Measurements from ENCODE around the gene USP30. TPM values are rescaled to one million over a fixed set of nuclear protein-coding genes. Genes with fewer than 3 reads are reported as not detected.
A peak's percentile ranks its signal among the peaks of the same experiment; 100 is the strongest.
"Not testable (repeated sequence)": the region's sequence is repeated elsewhere in the genome, so short reads cannot be mapped to it uniquely, and the experiment has no call there.

Gene USP30
- total RNA-seq, 1 donor from 2014 or later, result 12.2 TPM

DNA sequence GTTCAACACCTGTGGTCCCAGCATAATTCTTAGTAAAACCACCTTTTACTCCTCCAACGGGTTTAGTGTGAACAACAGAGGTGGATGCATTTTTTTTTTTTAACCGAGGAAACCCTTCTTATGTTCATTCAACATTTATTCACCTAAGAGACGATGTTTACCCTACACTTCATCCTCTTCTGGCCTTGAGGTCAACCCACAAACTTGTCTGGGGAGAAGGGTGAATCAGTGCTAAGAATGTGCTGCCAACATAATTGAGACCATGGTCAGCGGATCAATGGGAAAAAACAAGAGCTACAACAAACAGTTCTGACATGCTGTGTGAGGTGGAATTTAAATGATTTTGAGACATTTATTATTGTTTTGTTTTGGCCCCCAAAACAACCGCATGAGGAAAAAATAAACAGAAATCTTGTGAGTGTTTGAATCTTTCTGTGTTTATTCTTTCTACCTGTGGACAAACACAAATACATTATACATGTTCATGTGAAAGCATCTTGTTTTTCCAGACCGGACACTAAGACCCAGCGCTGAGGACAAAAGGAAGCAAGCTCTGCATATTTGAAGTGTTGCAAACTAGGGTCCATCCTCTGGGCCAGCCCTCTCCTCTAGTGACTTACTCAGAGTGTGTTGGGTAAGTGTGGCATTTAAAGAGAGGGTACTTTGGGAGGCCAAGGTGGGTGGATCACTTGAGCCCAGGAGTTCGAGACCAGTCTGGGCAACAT, 5.1 kb upstream of the USP30 start:
- DNase-seq, result no peak
- ATAC-seq (ENCODE audit: poor library complexity), result no peak
- intact Hi-C loops (cut with DNase I), result no loop called here

DNA sequence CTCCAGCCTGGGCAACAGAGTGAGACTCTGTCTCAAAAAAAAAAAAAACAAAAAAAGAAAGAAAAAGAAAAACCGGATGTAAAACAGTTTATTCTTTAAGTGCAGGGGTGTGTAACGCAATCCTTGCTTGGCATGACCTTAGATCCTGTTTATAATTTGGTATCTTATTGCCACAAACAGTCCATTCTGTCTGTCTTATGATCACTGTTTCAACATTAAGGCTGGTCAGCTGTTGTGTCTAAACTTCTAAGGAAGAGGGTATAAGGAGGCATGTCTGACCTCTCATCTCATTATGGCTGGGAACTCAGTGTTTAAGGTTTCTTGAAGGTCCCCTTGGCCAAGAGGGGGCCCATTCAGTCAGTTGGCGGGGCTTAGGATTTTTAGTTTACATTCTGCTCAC, 3.7 kb upstream of the USP30 start:
- ATAC-seq (ENCODE audit: poor library complexity); intact Hi-C loops (cut with DNase I): not testable (repeated sequence)

DNA sequence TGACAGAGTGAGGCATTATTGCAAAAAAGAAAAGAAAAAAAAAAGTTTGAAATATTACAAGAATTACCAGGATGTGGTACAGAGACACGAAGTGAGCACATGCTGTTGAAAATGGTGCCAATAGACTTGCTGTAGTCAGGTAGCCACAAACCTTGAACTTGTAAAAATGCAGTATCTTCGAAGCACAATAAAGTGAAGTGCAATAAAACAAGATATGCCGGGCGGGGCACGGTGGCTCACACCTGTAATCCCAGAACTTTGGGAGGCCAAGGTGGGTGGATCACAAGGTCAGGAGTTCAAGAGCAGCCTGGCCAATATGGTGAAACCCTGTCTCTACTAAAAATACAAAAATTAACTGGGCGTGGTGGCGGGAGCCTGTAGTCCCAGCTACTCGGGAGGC, 2.6 kb upstream of the USP30 start:
- intact Hi-C loops (cut with DNase I); DNase-seq; ATAC-seq (ENCODE audit: poor library complexity): not testable (repeated sequence)

More for the DNA sequence above, 3.7 kb upstream of the USP30 start:
- not testable (repeated sequence) for DNase-seq

DNA sequence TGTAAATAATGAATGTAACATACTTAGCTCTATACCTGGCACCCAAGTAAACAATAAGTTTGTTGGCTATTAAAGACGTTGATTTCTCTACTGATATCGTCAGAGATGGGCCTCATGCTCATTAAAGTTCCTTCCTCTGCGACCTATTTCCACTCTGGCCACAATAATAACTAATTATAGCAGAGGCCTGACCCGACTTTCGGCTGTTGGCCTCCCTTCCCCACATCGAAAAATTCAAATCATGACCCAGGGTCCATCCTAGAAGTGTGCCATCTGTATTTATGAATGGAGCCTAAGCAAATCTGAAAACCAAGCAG, 321 bp upstream of the USP30 start:
- ATAC-seq (ENCODE audit: poor library complexity), result no peak
- no peak for DNase-seq
- intact Hi-C loops (cut with DNase I), result no loop called here

DNA sequence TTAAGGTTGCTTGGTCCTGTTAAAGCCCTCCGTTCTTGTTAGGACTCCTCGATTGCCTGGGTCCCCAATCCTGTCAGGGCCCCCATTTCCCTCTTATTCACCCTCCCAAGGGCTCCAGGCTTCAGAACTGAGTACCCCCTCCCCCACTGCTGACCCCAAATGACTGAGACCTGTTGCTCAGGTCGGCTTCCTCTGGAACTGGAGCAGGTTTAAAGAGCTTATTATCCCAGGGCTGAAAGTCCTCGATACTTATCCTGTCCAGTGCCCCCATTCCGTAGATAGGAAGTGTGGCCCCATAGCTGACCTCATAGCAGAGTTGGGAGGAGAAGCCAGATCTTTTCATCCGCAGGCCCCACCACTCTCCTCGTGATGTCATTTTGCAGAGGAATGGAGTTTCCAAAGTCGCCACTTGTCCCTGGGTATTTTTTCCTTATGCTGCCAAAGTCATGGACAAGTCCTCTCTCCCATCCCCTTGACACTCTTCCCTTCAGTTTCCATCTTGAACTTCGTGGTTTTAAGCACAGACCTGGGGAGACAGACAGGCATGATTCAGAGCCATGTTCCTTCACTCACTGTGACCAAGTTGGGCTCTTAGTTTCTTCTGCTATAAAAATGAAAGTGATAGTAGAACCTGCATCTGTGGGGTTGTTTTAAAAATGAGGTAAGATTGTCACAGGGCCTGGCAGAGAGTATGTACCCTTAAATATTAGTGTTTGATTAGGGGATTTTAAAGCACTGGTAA, 1.2 kb downstream of the USP30 start:
- intact Hi-C loops (cut with DNase I), result no loop called here
- no peak for ATAC-seq (ENCODE audit: poor library complexity)
- no peak for DNase-seq

DNA sequence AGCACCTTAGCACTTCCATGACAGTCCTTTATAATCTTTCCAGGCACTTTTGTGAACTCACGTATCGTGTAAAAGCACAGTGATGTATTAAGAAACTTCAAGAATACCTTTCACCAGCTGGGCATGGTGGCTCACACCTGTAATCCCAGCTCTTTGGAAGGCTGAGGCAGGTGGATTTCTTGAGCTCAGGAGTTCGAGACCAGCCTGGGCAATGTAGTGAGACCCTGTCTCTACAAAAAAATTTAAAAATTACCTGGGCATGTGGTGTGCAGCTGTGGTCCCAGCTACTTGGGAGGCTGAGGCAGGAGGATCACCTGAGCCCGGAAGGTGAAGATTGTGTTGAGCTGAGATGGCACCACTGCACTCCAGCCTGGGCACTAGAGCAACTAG, 1.7 kb downstream of the USP30 start:
- DNase-seq; intact Hi-C loops (cut with DNase I); ATAC-seq (ENCODE audit: poor library complexity): not testable (repeated sequence)

DNA sequence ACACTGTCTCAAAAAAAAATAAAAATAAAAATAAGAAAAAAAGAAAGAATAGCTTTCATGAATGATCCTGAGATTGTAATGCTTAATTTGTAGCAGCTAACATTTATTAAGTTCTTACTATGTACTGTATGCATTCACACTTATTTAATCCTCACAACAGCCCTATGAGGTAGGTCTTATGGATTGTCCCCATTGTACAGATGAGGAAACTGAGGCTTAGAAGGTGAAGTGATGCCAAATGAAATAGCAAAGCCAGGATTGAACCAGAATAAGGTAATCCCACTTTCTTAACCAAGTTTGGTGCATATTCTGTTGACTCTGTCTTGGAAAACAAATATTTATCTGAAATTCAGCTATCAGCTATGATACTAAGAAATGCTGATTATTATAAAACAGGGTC, 2.1 kb downstream of the USP30 start:
- no peak for ATAC-seq (ENCODE audit: poor library complexity)
- DNase-seq, result no peak
- intact Hi-C loops (cut with DNase I), result no loop called here

DNA sequence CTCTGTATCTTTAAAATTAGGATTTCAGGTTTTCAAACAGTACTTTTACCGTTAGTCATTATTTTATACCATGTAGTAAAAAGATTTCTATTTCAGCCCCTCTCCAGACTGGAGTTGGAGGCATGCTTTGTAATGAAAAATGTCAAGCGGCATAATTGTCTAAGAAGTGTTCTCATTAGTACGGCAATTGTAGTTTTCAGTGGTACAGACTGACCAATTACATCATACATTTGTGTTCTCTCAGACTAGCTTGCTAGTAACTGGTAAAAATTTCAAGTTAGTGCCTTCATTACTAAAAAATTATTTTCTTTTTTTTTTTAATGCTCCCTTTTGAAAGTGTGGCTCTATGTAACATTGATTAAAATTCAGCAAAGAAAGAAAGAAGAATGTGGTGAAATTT, 4.5 kb downstream of the USP30 start:
- DNase-seq, result no peak
- no peak for ATAC-seq (ENCODE audit: poor library complexity)
- intact Hi-C loops (cut with DNase I), result no loop called here

DNA sequence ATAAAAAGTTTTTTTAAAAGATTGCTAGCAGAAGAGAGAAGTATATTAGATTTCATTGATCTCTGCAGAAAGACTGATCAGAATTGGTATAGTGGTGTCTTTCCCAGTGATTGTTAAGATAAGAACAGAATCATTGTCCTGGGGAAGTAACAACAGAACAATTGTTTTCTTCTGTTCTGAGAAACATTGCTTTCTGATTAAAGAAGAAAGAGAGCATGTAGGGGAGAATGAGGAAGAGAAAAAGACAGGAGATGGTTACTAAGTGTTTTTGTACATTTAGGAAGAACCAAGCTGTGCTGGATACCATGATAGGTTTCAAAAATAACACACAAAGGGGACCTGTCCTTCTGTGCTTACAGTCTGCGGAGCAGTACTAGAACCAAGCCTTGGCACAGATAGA, 5.0 kb downstream of the USP30 start:
- intact Hi-C loops (cut with DNase I), result no loop called here
- ATAC-seq (ENCODE audit: poor library complexity) (no peak), DNase-seq (no peak)

DNA sequence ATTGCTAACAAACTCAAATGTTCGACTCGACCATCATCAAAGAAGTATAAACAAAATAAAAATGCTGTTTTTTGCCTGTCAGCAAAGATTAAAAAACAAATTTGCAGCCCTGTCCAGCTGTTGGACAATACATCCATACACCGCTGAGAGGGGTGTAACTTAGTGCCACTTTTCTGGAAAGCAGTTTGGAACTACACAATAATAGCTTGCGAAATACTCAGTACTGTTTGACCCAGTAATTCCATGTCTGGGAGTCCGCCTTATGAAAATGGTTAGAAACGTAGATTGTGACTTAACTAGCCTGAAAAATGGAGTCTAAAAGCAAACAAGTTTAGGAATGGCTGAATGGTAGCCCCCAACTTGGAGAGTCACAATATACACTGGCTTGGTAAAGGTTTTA, 6.4 kb downstream of the USP30 start:
- ATAC-seq (ENCODE audit: poor library complexity), result no peak
- intact Hi-C loops (cut with DNase I), result no loop called here
- no peak for DNase-seq

DNA sequence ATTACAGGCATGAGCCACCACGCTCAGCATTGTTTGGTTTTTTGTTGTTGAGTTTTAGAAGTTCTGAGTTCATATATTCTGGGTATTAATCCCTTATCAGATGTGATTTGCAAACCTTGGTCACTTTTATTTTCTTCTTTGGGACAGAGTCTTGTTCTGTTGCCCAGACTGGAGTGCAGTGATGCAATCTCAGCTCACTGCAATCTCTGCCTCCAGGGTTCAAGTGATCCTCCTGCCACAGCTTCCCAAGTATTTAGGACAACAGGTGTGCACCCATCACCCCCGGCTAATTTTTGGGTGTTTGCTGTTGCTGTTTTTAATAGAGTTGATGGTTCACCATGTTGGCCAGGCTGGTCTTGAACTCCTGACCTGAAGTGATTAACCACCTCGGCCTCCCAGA, 11.8 kb downstream of the USP30 start:
- intact Hi-C loops (cut with DNase I), result no loop called here
- DNase-seq (no peak), ATAC-seq (ENCODE audit: poor library complexity) (no peak)

DNA sequence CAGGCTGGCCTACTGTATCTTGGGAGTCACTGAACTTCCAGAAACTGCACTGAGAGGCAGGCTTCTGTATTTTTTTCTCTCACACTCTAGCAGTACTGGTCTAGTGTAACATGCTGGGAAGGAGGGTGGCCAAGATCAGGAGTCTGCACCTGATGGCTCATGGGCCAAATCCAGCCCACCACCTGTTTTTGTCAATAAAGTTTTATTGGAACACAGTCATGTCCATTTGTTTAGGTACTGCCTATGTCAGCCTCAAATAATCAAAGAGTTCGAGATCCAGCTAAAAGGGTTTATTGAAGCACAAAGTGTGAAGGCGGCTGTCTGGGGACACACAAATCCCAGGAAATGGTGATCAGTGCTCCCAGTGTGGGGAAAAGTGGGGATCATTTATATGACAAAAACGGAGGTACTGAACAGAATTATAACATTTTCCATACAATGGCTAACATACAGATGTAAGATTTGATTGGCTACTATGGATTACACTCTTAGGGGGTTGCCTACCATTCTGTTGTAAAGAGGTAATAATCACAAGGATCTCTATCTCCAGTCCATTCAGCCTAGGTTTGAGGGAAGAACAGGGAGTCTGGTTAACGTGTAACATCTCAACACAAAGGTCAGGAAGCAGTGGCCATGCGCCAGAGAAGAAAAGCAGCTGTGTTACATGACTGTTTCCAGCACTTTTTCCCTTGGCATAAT, 12.9 kb downstream of the USP30 start:
- DNase-seq, result no peak
- no peak for ATAC-seq (ENCODE audit: poor library complexity)
- intact Hi-C loops (cut with DNase I), result no loop called here

DNA sequence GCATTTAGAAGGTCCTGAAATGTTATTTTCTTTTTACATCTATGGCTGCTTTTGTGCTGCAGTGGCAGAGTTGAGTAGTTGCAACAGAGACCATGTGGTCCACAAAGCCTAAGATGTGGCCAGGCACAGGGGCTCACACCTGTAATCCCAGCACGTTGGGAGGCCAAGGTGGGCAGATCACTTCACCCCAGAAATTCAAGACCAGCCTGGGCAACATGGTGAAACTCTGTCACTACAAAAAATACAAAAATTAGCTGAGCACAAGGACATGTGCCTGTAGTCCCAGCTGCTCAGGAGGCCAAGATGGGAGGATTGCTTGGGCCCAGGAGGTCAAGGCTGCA, 13.4 kb downstream of the USP30 start:
- ATAC-seq (ENCODE audit: poor library complexity), result no peak
- DNase-seq, result no peak
- intact Hi-C loops (cut with DNase I), result no loop called here

DNA sequence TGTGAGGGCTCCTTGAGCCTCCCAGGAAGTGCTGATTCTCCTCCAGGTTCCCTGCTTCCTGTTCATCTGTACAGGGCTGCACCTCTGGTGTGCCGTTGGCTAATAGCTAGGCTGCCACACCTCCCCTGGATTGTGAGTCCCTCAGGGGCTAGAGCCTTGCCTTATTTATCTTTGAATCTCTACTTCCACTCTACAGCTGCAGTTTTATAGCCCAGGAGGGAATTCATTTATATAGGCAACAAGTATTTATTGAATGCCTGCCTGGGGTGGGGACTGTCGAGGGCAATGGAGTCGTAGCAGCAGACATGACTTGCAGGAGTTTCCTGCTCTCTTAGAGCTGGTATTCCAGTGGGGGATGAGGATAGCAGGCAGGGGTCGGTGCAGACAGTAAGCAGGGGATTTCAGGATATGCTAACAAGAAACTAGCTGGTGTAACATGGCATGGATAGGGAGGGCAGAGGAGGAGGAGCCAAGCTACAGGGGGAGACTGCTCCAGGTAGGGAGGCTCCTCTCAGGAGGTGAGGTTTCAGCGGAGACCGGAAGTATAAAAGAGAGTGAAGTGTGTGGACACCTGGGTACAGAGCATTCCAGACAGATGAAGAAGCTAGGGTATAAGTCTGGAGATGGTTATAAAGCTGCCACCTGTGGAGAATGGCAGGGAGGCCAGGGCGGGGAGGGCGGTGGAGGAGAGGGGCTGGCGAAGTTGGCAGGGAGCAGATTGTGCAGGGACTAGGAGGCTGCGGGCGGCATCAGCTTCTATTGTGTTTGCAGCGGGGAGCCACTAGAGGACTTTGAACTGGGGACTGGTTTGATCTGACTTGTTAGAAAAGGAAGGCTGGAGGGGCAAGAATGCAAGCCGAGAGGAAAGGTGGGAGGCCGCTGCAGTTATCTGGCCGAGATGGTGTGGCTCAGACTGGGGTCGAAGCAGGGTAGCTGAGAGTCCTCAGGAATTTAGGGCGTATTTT, 17.2 kb downstream of the USP30 start:
- ATAC-seq (ENCODE audit: poor library complexity) (peak; percentile 29), DNase-seq (no peak)
- intact Hi-C loops (cut with DNase I), result no loop called here

DNA sequence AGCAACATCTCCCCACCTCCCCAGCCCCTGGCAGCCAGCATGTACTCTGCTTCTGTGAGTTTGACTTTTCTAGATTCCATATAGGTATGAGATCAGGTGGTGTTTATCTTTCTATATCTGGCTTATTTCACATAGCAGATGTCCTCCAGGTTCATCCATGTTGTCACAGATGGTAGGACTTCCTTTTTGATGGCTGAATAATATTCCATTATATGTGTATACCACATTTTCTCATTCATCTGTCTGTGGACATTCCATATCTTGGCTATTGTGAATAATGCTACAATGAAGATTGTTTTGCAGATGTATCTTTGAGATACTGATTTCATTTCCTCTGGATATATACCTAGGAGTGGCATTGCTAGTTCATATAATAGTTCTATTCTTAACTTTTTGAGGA, 22.5 kb downstream of the USP30 start:
- intact Hi-C loops (cut with DNase I), result no loop called here
- DNase-seq (no peak), ATAC-seq (ENCODE audit: poor library complexity) (no peak)

DNA sequence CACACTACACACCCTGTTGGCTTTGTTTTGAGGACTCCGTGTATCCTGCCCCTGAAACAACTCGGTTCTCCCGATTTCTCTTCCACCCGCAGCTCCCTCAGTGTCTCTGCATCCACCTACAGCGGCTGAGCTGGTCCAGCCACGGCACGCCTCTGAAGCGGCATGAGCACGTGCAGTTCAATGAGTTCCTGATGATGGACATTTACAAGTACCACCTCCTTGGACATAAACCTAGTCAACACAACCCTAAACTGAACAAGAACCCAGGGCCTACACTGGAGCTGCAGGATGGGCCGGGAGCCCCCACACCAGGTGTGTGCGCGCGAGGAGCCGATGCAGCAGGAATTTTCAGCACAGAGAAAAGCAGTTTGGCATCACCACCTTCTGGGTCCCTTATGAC, 30.4 kb downstream of the USP30 start:
- DNase-seq (no peak), ATAC-seq (ENCODE audit: poor library complexity) (no peak)
- intact Hi-C loops (cut with DNase I), result loop anchor here (10.0 kb wide), 1 partner anchor 438 kb away; no protein-coding TSS in a partner anchor

DNA sequence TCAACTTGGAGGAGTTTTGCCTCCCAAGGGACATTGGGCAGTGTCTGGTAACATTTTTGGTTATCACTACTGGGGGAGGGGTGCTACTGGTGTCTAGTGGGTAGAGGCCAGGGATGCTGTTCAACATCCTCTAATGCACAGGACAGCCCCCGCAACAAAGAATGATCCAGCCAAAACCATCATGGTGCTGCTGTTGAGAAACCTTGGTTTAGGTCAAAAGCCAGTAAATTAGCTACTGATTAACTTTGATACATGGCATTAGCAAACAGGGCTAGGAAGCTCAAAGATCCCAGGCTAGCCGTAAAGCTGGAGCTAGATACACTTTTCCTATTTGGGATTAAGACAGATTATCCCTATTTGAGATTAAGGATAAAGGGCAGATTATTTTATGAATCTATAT, 32.0 kb downstream of the USP30 start:
- intact Hi-C loops (cut with DNase I), result loop anchor here (10.0 kb wide), 1 partner anchor 440 kb away; no protein-coding TSS in a partner anchor

DNA sequence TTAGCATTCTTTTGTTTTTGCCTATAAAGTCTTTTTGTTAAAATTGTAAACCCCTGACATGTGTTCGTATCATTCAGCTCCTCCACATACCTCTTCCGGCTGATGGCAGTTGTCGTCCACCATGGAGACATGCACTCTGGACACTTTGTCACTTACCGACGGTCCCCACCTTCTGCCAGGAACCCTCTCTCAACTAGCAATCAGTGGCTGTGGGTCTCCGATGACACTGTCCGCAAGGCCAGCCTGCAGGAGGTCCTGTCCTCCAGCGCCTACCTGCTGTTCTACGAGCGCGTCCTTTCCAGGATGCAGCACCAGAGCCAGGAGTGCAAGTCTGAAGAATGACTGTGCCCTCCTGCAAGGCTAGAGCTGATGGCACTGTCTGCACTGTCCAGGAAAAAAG, 33.2 kb downstream of the USP30 start:
- DNase-seq (no peak), ATAC-seq (ENCODE audit: poor library complexity) (no peak)
- intact Hi-C loops (cut with DNase I), result loop anchor here (10.0 kb wide), 1 partner anchor 441 kb away; no protein-coding TSS in a partner anchor

More for the DNA sequence above, 32.0 kb downstream of the USP30 start:
- DNase-seq (no peak), ATAC-seq (ENCODE audit: poor library complexity) (no peak)

DNA sequence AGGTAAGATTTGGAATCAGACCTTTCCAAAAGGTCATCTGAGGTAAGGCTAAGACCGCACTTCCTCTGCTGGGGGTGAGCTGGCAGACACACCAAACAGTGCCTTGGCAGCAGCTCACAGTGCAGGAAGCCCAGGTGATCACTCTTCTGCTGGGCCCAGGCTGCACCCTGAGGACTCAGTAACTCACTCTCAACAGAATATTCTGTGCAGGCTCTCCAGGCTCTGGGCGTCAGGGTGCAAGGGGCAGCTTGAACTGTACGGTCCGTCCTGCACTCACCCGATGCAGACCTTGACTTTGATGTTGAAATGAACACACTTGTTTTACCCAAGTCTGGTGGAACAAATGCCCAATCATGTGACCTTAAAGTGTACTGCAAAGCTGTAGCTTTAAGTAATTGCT, 34.9 kb downstream of the USP30 start:
- intact Hi-C loops (cut with DNase I), result loop anchor here (10.0 kb wide), 1 partner anchor 442 kb away; no protein-coding TSS in a partner anchor
- ATAC-seq (ENCODE audit: poor library complexity) (peak; percentile 66), DNase-seq (no peak)
